ENCODE data around the gene CYP2W1.

Gene CYP2W1

DNA sequence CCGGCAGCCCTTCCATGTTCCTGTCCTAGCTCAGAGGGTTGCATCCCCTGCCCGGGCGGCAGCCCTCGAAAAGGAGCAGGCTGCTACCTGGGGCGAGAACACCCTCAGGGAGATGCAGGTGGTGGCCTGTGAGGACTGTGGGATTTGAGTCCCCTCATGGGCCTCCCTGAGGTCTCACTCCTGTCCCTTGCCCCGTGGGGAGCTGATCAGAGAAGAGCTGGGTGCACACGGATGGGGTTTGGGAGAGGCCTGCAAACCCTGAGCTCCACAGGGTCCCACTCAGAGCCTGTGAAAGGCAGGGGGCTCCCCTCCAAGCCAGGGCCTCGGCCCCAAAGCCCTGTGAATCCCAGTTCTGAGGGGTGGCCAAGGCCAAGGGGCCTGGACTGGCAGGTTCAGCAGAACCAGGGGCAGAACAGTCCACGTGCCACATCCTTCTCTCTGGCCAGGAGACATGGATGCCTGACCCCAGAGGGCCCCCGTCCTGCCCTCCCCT lies 424 bp upstream of the CYP2W1 start:
- DNase-seq (ENCODE audit: low read depth), result no peak

DNA sequence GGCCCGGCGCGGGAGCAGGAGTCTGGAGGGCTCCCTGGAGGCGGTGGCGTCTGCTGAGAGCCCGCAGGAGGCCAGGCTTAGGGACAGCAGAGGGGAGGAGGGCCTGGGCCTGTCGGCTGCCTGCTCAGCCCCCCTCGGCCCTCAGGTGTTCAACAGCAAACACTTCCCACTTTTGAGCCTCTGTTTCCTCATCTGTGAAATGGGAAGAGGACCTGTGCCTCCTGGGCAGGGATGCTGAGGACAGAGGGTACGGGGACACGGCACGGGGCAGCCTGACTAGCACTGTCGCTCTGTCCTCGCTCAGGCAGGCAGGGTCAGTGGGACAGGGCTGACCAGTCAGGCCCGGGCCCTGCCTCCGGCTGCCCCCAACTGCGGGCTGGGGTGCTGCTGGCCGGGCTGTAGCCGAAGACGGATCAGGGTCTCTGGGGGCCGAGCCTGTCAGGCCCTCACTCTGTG lies 663 bp downstream of the CYP2W1 start:
- no peak for DNase-seq (ENCODE audit: low read depth)

DNA sequence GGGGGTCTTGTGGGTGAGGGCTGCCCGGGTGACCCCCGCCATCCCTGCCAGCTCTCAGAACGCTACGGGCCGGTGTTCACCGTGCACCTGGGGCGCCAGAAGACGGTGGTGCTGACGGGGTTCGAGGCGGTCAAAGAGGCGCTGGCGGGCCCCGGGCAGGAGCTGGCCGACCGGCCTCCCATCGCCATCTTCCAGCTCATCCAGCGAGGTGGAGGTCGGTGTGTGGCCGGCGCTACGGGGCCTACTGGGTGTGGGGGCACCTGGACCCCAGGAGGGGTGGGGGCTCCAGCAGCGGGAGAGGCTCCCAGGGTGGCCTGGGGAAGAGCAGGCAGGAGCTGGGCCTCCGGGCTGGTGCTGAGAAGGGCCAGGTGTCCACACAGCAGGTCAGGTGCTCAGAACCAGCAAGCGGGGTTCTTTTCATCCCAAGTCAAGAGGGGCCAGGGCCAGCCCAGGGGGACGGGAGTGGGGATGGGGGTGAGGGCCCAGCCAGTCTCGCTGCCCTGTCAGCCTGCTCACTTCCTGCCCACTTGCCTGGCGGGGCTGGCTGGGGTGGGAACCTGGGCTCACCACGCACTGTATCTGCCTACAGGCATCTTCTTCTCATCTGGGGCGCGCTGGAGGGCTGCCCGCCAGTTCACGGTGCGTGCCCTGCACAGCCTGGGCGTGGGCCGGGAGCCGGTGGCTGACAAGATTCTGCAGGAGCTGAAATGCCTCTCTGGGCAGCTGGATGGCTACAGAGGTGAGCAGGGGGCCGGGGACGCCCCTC lies 1.6 kb downstream of the CYP2W1 start:
- no peak for DNase-seq (ENCODE audit: low read depth)

DNA sequence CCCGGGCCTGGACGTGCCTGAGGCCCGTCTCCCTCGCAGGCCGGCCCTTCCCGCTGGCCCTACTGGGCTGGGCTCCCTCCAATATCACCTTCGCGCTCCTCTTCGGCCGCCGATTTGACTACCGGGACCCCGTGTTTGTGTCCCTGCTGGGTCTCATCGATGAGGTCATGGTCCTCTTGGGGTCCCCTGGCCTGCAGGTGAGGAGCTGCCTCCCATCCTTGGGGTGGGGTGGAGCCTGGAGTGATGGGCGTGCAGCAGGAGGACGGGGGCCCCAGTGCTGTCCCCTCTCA lies 2.1 kb downstream of the CYP2W1 start:
- no peak for DNase-seq (ENCODE audit: low read depth)

DNA sequence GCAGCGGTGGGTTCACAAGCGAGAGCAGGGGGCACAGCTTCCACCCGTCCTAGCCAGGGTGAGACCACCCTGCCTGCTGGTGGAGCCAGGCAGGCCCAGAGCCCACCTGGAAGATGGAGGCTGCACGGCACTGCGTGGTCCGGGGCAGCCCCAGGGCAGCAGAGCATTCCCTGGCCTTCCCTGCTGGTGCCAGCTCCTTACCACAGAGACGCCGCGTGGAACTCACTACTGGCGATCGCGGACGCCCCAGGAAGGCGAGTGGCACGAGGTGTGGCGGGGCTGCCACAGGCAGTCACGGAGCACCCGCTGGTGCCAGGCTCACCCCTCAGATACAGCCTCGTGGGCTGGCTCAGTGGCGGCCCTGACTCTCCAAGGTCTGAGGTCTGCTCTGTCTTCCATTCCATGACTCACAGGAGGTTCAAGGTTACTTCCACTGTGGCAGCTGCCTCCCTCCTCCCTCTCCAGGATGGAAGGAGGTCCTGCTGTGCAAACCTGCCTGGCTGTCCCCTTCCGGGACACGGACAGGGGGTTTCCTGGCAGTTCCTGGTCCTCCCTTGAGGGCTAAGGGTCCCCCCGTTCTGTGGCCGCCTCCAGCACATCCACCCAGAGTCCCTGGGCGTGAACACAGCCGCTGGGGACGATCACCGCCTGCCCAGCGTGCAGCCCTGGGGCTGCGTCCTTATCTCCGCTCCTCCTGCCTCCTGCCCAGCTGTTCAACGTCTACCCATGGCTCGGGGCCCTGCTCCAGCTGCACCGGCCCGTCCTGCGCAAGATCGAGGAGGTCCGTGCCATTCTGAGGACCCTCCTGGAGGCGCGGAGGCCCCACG lies 3.1 kb downstream of the CYP2W1 start:
- DNase-seq (ENCODE audit: low read depth), result no peak

DNA sequence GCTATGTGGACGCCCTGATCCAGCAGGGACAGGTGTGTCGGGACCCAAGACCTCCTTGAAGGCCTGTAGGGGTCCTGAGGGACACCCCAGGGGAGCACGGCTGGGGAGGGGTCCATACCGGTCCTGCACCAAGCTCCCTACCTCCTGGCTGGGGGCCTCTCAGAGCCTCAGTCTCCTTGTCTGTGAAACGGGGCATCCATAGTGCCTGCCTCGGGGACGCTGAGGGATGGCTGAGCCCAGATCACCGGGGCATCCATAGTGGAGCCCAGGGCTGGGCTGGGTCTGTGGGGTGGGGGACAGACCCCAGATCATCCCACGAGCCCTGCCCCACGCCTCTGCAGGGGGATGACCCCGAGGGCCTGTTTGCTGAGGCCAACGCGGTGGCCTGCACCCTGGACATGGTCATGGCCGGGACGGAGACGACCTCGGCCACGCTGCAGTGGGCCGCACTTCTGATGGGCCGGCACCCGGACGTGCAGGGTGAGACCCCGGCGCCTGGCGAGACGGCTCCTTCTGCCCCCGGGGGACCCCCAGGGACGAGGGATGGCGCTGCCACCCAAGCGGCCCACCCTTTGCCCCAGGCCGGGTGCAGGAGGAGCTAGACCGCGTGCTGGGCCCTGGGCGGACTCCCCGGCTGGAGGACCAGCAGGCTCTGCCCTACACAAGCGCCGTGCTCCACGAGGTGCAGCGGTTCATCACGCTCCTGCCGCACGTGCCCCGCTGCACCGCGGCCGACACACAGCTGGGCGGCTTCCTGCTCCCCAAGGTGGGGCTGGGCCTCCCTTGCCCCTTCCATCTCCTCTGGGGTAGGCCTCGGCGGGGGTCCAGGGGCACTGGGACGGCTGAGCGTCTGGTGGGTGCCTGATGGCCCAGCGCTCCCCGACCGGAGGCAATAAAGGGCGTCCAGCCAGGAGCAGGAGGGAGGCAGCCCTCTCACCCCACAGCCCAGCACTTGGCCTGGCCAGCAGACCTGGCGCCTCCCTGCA lies 4.1 kb downstream of the CYP2W1 start:
- no peak for DNase-seq (ENCODE audit: low read depth)

DNA sequence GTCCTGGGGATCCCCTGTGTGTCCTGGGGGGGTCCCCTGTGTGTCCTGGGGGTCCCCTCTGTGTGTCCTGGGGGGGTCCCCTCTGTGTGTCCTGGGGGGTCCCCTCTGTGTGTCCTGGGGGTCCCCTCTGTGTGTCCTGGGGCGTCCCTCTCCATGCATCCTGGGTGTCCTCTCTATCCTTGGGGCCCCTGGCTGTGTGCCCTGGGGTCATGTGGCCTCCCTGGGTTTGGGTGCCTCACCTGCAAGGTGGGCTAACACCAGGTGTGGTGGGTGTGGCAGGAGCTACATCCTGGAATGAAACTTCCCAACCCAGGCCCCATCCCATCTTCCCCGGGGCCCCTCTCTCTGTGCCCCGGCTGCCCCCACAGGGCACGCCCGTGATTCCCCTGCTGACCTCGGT lies 4.9 kb downstream of the CYP2W1 start:
- no peak for DNase-seq (ENCODE audit: low read depth)

DNA sequence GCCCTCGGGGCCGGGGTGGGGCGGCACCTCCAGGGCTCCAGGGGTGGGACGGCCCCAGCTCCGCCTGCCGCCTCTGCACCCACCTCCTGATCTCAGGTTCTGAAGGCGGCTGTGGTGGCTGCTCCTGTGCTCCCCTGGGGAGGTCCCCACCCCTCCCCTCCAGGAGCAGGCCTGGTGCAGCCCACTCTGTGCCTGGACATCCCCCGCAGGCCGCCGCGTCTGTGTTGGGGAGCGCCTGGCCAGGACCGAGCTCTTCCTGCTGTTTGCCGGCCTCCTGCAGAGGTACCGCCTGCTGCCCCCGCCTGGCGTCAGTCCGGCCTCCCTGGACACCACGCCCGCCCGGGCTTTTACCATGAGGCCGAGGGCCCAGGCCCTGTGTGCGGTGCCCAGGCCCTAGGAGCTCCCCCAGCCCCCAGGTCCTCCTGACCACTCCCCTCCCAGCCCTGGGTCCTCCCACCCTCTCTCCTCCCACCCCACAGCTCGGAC lies 5.5 kb downstream of the CYP2W1 start:
- no peak for DNase-seq (ENCODE audit: low read depth)

DNA sequence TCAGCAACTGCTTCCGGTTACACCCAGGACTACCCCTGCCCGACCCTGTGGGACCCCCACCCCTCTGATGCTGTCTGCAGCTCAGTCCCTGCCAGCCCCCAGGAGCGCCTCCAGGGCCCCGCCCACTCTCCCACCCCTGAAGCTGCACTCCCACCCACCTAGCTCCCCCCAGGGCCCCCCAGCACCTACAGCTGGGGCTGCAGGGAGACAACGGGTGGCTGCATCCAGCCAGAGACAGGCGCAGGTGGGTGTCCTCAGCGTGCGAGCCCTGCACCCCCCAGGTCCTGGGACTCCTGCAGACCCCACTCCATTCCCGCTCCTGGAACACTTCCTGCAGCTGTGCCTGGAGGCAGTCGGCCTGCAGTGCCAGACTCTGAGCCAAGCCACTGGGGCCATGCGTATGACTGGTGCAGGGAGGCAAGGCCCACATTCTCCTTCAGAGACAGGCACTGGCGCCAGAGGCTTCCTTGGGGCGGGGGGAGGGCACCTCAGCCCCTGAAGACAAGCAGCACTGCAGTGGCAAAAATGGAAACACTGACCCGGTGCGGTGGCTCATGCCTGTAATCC lies 6.1 kb downstream of the CYP2W1 start:
- no peak for DNase-seq (ENCODE audit: low read depth)

DNA sequence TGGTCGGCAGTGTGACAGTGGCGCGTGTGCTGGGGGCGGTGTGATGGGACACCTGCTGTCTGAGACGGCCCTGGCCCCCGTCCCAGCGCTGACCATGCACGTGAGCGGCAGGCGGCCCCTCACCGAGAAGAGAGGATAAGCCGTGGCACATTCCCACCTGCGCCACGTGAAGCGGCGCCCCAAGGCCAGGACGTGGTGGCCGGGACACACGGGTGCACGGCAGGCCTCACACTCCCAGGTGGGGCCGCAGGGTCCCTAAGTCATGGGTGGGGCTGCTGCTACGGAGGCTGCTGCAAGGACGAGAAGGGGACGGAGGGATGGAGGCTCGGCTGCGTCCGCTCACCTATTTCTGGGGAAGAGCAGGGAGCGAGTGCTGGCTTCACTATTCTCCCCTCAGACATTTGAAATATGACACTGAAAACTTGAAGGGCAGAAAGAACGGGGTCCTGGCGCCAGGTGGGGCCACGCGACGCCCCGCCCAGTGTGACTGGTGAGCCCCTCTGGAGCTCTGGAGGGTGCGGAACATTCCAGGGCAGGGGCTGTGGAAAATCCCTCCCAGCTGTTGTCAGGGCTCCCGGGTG lies 7.5 kb downstream of the CYP2W1 start:
- DNase-seq (ENCODE audit: low read depth), result no peak

DNA sequence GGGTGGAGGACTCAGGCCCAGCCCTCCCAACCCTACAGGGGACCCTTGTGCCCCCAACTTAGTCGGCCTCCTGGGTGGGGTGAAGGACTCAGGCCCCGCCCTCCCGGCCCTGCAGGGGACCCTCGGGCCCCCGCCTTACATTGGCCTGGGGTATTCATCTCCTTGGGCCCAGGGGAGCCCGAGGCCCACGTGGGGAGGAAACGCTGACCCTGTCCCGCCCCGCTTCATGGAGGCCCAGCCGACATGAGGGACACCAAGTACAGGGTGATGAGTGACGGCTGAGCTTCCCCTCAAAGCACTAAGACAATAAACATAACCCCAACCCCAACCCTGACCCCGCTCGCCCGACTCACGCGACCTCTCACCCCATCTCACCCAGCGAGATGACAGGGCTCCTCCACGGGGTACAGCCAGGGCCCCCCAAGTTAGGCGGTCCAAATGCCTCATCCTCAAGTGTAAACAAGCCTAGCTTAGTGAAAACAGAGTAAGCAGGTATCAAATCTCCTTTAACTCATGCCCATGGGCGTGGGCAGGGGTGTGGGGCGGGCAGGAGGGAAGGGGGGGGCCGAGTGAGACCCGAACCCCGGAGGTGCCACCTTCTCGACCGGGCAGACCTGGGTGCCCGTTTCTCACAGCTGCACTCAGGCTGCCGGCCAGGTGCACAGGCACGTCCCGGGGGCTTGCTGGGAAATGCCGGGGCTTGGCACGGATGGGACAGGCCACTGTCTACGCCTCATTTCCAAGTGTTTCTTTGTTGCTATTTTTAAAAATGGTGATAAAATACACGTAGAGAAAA lies 8.2 kb downstream of the CYP2W1 start:
- DNase-seq (ENCODE audit: low read depth), result no peak

DNA sequence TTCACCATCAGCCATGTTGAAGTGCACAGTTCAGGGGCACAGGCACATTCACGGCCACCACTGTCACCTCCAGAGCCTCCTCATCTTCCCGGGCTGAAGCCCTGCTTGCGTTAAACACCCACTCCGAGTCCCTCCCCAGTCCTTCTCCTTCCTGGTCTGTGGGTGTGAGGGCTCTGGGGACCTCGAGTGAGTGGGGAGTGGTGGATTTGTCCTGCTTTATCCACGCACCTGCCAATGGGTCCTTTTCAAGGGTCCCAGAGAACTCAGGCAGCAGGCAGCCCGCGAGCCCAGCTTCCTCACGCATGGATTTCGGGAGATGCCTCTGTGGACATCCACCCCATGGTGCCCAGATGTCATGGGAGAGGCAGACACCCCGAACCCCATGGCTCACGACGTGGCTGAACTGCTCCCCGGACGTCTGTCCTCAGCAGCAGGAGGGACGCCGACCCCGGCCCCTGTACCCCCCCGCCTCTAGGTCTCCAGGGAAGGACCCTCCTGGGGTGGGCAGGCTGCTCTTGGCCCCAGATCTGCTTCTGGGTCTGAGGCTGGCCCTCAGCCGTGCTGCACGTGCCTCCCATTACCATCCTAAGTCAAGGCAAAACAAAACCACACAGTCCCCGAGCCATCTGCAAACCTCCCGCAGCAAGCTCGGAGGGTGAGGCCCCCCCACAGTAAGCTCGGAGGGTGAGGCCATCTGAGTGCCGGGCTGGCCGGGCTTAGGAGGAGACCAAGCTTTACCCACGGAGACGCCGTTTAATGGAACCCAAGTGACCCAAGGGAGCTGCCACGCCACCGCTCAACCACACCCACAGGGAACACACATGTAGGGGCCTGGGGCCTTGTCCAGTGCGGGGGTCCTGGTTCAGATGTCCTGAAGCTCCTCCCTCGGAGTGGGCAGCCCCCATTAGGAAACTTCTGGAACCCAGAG lies 9.0 kb downstream of the CYP2W1 start:
- no peak for DNase-seq (ENCODE audit: low read depth)

DNA sequence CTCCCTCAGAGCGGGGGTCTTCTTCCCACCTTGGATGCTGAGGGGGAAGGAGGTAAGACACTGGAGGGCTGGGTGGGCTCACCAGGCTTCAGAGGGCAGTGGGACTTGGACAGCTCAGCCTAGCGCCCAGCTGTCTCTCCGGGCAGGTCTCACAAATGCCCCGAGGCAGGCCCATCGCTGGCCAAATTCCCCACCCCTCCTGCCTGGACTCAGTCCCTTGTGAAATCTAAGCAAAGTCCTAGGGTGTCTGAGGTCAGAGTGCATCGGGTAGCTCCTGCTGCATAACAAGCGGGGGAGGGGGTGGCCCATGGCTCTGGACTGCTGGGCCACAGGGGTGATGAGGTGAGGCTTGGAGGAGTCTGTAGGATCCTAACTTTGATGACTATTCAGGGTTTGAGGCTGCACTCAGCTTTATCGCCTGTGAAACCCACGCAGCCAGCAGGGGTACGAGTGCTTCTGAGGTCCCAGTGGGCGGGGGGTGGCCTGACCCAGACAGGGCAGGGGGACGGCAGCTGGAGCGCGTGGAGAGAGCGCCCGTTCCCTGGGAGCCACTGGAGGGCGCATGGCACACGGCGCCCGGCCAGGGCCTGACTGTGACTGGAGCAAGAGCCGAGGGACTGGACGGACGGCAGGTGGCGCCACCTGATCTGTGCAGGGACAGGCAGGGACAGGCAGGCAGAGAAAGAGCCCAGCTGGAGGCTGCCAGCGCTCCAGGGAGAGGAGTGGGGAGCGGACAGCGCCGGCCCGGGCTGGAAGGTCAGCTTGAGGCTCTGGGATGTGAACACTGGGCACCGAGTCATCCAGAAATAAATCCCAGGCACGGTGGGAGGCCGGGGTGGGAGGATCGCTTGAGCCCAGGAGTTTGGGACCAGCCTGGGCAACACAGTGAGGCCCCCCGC lies 10.0 kb downstream of the CYP2W1 start:
- DNase-seq (ENCODE audit: low read depth), result peak; percentile 90

DNA sequence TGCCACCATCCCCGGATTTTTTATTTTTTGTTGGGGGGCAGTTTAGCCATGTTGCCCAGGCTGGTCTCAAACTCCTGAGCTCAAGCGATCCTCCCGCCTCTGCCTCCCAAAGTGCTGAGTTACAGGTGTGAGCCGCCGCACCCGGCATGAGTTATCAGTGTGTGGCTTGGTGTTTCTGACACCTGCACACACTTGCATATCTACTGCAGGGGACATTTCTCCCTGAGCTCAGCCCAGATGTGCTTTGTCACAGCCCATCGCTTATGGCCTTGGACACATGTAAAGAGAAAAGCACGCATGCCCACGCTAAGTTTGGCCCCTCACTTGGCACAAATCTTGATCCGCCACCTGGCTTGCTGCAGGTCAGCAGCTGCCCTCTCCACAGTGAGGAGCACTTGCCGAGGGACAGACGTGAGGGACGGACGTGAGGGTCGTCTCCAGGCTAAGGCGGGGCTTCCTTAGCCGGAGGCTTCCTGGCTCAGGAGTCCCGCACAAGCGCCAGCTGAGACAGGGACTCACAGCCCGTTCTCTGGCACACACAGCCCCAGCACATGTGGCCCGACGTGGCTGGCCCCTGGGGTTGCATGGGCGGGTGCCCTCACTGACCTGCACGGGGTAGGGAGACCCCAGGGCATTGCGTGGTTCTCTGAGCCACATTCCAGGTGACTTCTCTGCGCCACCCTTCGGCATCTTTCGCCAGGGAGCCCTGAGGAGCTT lies 11.8 kb downstream of the CYP2W1 start:
- DNase-seq (ENCODE audit: low read depth), result no peak

DNA sequence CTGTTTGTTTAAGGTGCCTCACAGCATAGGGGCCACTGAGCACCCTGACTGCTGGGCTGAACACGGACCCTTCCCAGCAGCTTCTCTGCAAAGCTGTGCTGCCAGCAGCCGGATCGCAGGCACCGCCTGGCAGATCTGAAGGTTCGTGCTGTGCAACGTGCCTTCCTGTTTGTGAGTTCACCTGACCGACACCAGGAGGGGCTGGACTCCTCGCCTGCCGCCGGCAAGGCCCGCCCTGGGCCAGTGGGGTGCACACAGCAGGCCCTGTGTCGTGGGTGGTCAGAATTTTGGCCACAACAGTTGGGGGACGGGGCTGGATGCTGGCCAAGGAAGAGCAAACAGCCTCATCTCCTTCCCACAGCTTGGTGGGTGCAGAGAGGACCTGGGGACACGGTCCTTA lies 12.6 kb downstream of the CYP2W1 start:
- no peak for DNase-seq (ENCODE audit: low read depth)

DNA sequence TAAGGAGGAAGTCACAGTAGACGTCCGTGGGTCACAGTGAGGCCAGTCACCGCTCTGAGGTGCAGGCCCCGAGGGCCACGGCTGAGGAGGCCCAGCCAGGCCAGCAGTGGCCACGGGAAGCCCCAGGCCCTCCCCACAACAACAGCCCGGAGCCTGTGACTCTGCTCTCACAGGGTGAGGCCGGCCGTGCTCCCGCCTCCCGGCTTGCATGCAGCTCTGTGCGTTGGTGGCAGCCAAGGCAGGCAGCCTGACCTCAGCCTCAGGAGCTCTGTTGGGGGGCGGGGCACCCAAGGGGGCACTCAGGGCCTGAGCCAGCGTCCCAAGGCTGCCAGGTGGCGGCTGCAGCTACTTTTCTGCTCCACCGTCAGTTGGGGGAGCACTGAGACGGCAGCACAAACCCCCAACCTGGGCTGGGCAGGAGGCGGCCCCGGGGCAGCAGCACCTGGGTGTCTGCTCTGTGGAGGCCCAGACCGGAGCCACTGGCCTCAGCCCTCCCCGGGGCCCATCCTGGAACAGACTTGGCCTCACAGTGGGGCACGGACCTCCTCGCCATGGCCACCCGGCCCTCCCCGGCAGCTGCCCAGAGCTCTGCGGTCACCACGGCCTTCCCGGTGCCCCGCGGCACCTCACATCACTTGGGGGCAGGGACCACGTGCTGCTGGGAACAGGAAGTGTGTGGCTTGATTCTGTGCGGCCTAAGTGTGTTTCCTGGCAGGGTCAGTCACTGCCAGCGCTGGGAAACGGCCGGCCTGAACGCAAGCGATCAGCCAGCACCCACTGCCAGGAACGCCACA lies 13.3 kb downstream of the CYP2W1 start:
- no peak for DNase-seq (ENCODE audit: low read depth)
